OCI-LY1 (cell line): ENCODE results near the gene C16orf74.

Experiments
- H2AFZ ChIP-seq: fragments of 200-600 bp; sonication (generic), shearing (Covaris generic); 2 replicates; pipeline ENCODE4 v1.6.0; 2014; ENCODE audit warnings: antibody characterized with exemption, mild to moderate bottlenecking, low read length
- H3F3A ChIP-seq: fragments of 200-600 bp; sonication (generic), shearing (Covaris generic); 2 replicates; pipeline ENCODE4 v1.6.0; 2014; ENCODE audit warnings: mild to moderate bottlenecking, antibody characterized with exemption, low read length, moderate library complexity; ENCODE audit not compliant: insufficient read depth
- H3K27ac ChIP-seq: fragments of 200-600 bp; sonication (generic); 2 replicates; pipeline ENCODE4 v1.5.1; 2014; ENCODE audit warnings: low read length, mixed run types, mild to moderate bottlenecking, low read depth; ENCODE audit not compliant: poor library complexity, severe bottlenecking
- H3K27me3 ChIP-seq: fragments of 200-600 bp; sonication (generic); 2 replicates; pipeline ENCODE4 v1.6.0; 2014; ENCODE audit warnings: antibody characterized with exemption, mild to moderate bottlenecking, low read length, moderate library complexity; ENCODE audit not compliant: insufficient read depth
- H3K36me3 ChIP-seq: fragments of 200-600 bp; sonication (generic); 2 replicates; pipeline ENCODE4 v1.6.1; 2014; ENCODE audit warnings: mild to moderate bottlenecking, antibody characterized with exemption, low read length, moderate library complexity, mixed read lengths; ENCODE audit not compliant: insufficient read depth
- H3K4me1 ChIP-seq: fragments of 200-600 bp; sonication (generic); 2 replicates; pipeline ENCODE4 v1.5.1; 2014; ENCODE audit warnings: mild to moderate bottlenecking, low read length, moderate library complexity; ENCODE audit not compliant: insufficient read depth, severe bottlenecking
- H3K4me2 ChIP-seq: fragments of 200-600 bp; sonication (generic), shearing (Covaris generic); 2 replicates; pipeline ENCODE4 v1.6.1; 2014; ENCODE audit warnings: low read length
- H3K4me3 ChIP-seq: fragments of 200-600 bp; sonication (generic); 2 replicates; pipeline ENCODE4 v1.5.1; 2014; ENCODE audit warnings: low read length, low read depth, mild to moderate bottlenecking, mixed read lengths; ENCODE audit not compliant: poor library complexity, severe bottlenecking
- H3K79me2 ChIP-seq: fragments of 200-600 bp; shearing (Covaris generic); 2 replicates; pipeline ENCODE4 v1.6.1; 2016; ENCODE audit warnings: mixed run types, low read length, mixed read lengths; ENCODE audit not compliant: insufficient read depth
- H3K9ac ChIP-seq: fragments of 200-600 bp; sonication (generic), shearing (Covaris generic); 2 replicates; pipeline ENCODE4 v1.6.1; 2014; ENCODE audit warnings: mild to moderate bottlenecking, low read length, mixed read lengths
- H3K9me2 ChIP-seq: fragments of 200-600 bp; sonication (generic), shearing (Covaris generic); 2 replicates; pipeline ENCODE4 v1.6.1; 2014; ENCODE audit warnings: low read depth, mild to moderate bottlenecking, low read length, mixed read lengths
- H3K9me3 ChIP-seq: fragments of 200-600 bp; shearing (Covaris generic); 2 replicates; pipeline ENCODE4 v1.6.1; 2014; ENCODE audit warnings: low read length, mixed read lengths
- H4K20me1 ChIP-seq: fragments of 200-600 bp; sonication (generic), shearing (Covaris generic); 2 replicates; pipeline ENCODE4 v1.6.0; 2016; ENCODE audit warnings: mild to moderate bottlenecking, low read length; ENCODE audit not compliant: insufficient read depth
- CTCF ChIP-seq: fragments of 200-600 bp; sonication (generic), shearing (Covaris generic); IDR thresholded peaks from 2 replicates; pipeline ENCODE4 v1.5.1; 2017; ENCODE audit warnings: mild to moderate bottlenecking, antibody characterized with exemption, low read length, moderate library complexity, mixed read lengths
- EZH2 ChIP-seq: fragments of 200-600 bp; sonication (generic), shearing (Covaris generic); IDR thresholded peaks from 2 replicates; pipeline ENCODE4 v1.8.0; 2017; ENCODE audit warnings: borderline replicate concordance, mixed run types, mild to moderate bottlenecking, antibody characterized with exemption, low read length, moderate library complexity, mixed read lengths

Gene C16orf74

GRCh38 chr16:85680352-85680944, 70.4 kb downstream of the C16orf74 start:
- peaks cover 7% of the 10 kb centered on the region for H3K4me1 ChIP-seq

GRCh38 chr16:85679870-85680269, 71.0 kb downstream of the C16orf74 start:
- Histone ChIP-seq H3K9me3 (no peaks in the 10 kb centered on the region), H4K20me1 (no peaks in the 10 kb centered on the region), H3K4me2 (no peak overlapping the region), H3K27ac (no peak overlapping the region), H3K79me2 (peaks cover 4% of the 10 kb centered on the region; the same call in 1 of the 2 replicates), H3K9me2 (no peaks in the 10 kb centered on the region), H3K27me3 (no peaks in the 10 kb centered on the region), H3K4me3 (no peak overlapping the region), H2AFZ (no peak overlapping the region), H3F3A (no peaks in the 10 kb centered on the region), H3K4me1 (peaks cover 2% of the 10 kb centered on the region), H3K9ac (no peak overlapping the region), H3K36me3 (peaks cover 98% of the 10 kb centered on the region)
- TF ChIP-seq EZH2 (no peak), CTCF (no peak)

More at GRCh38 chr16:85680352-85680944, 70.4 kb downstream of the C16orf74 start:
- H3K27ac ChIP-seq = peak overlapping the region; percentile 4
- H3K4me3 ChIP-seq = no peak overlapping the region
- no peaks in the 10 kb centered on the region for H3K9me3 ChIP-seq
- no peaks in the 10 kb centered on the region for H3F3A ChIP-seq
- H3K79me2 ChIP-seq = peaks cover 4% of the 10 kb centered on the region; the same call in 1 of the 2 replicates
- H2AFZ ChIP-seq = no peak overlapping the region
- H3K9me2 ChIP-seq = no peaks in the 10 kb centered on the region
- no peaks in the 10 kb centered on the region for H3K27me3 ChIP-seq
- no peak overlapping the region for H3K4me2 ChIP-seq
- TF ChIP-seq CTCF (no peak), EZH2 (no peak)
- no peaks in the 10 kb centered on the region for H4K20me1 ChIP-seq
- H3K36me3 ChIP-seq = peaks cover 97% of the 10 kb centered on the region
- no peak overlapping the region for H3K9ac ChIP-seq

- Histone ChIP-seq H3K27ac (no peak overlapping the region), H3K9me2 (no peaks in the 10 kb centered on the region), H4K20me1 (no peaks in the 10 kb centered on the region), H3K4me3 (no peak overlapping the region), H3K79me2 (no peaks in the 10 kb centered on the region; the same call in 1 of the 2 replicates), H3K36me3 (peaks cover 99% of the 10 kb centered on the region), H3F3A (no peaks in the 10 kb centered on the region), H3K4me1 (no peaks in the 10 kb centered on the region), H3K9me3 (no peaks in the 10 kb centered on the region), H3K27me3 (no peaks in the 10 kb centered on the region), H3K9ac (no peak overlapping the region), H3K4me2 (no peak overlapping the region), H2AFZ (no peak overlapping the region)
- TF ChIP-seq CTCF (no peak), EZH2 (no peak)
These were observed 72.1 kb downstream of the C16orf74 start for GRCh38 chr16:85678821-85679220.
